GM19463 (cell line): ENCODE data around the gene FOLR3.
"Not testable (repeated sequence)": the region's sequence is repeated elsewhere in the genome, so short reads cannot be mapped to it uniquely, and the experiment has no call there.

Source experiments
- ATAC-seq: cut with Tn5 transposase; IDR thresholded peaks from one replicate; pipeline ENCODE4 v1.9.1; 2021; ENCODE audit warnings: mild to moderate bottlenecking, moderate library complexity; ENCODE audit not compliant: unreplicated experiment

The FOLR3 gene

GRCh38 chr11:72162891-72163492, 27.5 kb downstream of the FOLR3 start:
- ATAC-seq: no peak

- ATAC-seq: not testable (repeated sequence)
These were observed 28.7 kb downstream of the FOLR3 start for GRCh38 chr11:72164187-72164586.

- not testable (repeated sequence) for ATAC-seq
These were observed 33.6 kb downstream of the FOLR3 start for GRCh38 chr11:72169046-72169555.

GRCh38 chr11:72169754-72170153, 34.2 kb downstream of the FOLR3 start:
- not testable (repeated sequence) for ATAC-seq

GRCh38 chr11:72172043-72172442, 36.5 kb downstream of the FOLR3 start:
- ATAC-seq: not testable (repeated sequence)

- ATAC-seq: no peak
These were observed 37.8 kb downstream of the FOLR3 start for GRCh38 chr11:72173291-72173690.

- ATAC-seq: no peak
These were observed 39.0 kb downstream of the FOLR3 start for GRCh38 chr11:72174302-72175070.

- ATAC-seq: no peak
These were observed 42.1 kb downstream of the FOLR3 start for GRCh38 chr11:72177656-72178055.

GRCh38 chr11:72179049-72179803, 43.7 kb downstream of the FOLR3 start:
- ATAC-seq: no peak

GRCh38 chr11:72179804-72180396, 44.4 kb downstream of the FOLR3 start:
- no peak for ATAC-seq

GRCh38 chr11:72180892-72181552, 45.5 kb downstream of the FOLR3 start:
- ATAC-seq: not testable (repeated sequence)

- not testable (repeated sequence) for ATAC-seq
These were observed 46.0 kb downstream of the FOLR3 start for GRCh38 chr11:72181553-72181958.

GRCh38 chr11:72188267-72188666, 52.7 kb downstream of the FOLR3 start:
- ATAC-seq: no peak
